ENCODE measurements around the gene SMIM41.

The SMIM41 gene

GRCh38 chr12:52063082-52063924, 16.2 kb upstream of the SMIM41 start:
- no peak for DNase-seq (ENCODE audit: low spot score)

GRCh38 chr12:52063981-52064649, 15.4 kb upstream of the SMIM41 start:
- DNase-seq (ENCODE audit: low spot score): no peak

- no peak for DNase-seq (ENCODE audit: low spot score)
Observed at GRCh38 chr12:52066346-52067080, 13.0 kb upstream of the SMIM41 start.

DNA sequence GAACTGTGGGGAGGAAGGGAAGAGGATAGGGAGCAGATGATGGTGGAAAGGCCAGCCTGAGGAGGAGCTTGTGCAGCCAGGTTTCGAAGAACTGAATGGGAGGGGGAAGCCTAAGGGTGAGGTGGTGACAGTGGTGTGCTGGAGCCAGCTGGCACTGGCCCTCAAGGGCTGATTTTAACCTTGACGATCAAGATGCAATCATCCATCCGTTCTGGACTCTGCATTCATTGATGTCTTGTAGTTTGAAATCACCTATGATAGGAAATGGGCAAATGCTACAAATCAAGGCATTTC, 12.5 kb upstream of the SMIM41 start:
- no peak for DNase-seq (ENCODE audit: low spot score)

DNA sequence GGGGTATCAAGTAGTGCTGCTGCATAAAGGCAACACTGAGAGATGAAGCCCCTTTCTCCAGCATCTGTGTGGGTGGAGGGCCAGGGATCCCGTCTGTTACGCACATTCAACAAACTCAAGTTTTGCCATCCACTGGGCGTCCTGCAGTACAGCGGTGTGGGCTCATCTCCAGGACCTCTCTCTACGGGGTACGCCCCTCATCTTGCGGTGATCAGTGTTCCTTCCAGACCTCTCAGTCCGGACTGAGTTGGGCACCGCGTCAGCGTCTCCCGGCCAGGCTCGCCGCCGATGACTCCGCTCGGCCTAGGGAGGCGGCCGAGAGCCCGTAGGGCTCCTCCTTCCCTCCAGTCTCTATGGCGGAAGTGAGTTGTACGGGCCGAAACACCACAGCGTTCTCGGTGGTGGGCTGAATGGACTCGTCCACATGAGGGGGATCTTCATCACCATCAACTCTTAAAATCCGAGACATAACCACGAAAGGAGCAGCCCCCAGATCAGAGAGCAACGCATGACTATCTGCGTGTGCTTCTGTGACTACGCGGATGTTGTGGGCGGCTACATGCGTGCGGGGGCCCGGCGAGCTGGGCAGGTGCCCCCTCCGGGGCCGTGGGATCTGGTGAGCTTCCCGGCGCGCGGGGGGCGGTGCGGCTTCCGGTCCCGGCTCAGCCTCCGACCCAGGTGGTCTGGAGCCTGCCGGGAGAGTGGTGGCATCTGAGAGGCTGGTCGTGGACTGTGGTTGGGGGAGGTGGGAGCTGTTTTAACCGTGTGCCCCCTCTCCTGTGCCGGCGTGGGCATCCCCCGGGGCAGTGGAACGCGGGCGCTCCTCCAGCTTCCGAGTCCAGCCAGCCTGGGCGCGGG, 9.9 kb upstream of the SMIM41 start, which contains the start of gene ATG101:
TSS of gene ATG101 (plus strand) at position 652 of the 858 bp plus-strand sequence. CDS start 3,673 bp downstream, outside the sequence.
- peak; percentile 92 for DNase-seq (ENCODE audit: low spot score)

- DNase-seq (ENCODE audit: low spot score): no peak
Observed at GRCh38 chr12:52070185-52070925, 9.1 kb upstream of the SMIM41 start.

DNA sequence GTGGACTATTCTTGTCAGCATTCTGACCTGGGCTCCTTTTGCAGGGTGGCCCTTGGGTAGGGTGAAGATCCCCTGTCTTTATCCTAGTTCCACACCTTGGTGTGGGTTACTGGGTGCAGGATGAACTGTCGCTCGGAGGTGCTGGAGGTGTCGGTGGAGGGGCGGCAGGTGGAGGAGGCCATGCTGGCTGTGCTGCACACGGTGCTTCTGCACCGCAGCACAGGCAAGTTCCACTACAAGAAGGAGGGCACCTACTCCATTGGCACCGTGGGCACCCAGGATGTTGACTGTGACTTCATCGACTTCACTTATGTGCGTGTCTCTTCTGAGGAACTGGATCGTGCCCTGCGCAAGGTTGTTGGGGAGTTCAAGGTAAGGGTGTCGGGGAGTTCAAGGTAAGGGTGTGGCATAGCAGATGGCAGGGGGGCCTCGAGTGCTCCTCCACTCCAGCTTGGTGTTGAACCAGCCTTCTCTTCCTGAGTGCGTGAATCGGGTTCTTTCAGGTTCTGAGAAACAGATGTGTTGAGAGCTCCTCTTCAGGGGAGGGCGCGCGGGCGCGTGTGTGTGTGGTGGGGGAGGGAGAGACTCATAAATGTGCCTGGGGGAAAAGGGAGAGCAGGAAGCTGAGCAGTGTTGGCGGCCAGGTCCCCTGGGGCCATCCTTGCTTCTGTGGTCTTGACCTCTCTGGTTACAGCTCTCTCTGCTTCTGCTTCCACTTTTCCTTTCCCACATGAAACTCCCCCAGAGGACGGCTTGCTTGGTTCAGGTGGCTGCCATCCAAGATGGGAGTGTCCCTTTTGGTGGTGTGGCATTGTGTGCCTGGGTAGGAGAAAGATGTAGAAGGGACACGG, 5.7 kb upstream of the SMIM41 start:
- DNase-seq (ENCODE audit: low spot score): no peak

DNA sequence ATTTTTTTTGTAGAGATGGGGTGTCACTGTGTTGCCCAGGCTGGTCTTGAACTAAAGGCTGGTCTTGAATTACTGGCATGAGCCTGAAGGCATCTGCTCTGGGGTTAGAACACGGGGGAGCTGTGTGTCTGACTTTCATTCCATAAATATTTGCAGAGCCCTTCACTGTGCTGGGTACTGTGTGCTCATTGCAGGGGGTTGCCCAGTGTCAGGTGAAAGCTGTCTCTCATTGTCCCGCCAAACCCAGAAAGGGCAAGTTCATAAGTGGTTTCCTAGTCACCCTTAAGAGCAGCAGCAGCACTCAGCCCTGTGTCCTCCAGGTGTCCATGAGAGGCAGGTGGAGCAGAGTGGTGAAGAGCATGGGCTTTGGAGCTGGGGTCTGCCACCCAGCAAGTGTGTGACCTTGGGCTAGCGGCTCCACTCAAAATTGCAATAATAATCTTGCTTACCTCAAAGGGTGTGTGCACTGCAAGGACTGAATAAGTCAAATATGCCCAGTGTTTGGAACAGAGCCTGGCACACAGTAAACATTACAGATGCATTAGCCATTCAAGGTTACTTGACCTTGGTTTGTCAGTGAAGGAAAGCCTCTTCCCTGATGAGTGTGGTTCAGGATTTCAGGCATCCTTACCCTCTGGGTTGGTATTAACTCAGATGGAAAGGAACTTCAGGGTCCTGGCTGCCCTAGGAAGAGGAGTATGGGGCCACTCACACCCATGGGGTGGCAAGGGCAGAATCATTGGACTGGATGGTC, 4.4 kb upstream of the SMIM41 start:
- no peak for DNase-seq (ENCODE audit: low spot score)

- no peak for DNase-seq (ENCODE audit: low spot score)
Observed at GRCh38 chr12:52076811-52077210, 2.7 kb upstream of the SMIM41 start.

- no peak for DNase-seq (ENCODE audit: low spot score)
Observed at GRCh38 chr12:52078276-52078675, 1.2 kb upstream of the SMIM41 start.

GRCh38 chr12:52080403-52081251, 1.1 kb downstream of the SMIM41 start:
- DNase-seq (ENCODE audit: low spot score): no peak

DNA sequence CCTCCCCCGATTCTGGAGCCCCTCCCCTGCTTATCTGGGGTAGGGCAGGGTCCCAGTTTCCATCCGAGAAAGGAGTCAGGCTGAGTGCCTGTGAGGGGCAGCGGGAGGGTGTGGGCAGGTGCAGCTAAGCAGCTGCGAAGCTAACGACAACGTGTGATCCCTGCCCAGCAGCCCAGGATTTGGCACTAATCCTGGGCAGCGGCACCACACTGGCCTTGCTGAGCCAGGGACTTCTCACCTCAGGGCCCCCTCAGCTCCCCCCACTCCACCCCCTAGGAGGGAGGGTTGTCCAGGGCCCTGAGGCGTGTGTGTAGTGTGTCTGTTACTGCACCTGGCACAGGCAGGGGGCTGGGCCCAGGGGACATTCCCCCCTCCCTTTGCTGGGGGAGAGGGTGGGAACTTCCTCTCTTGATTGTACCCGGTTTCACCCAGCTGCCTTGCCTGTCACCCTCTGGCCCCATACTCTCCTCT, 1.8 kb downstream of the SMIM41 start:
- DNase-seq (ENCODE audit: low spot score): no peak

DNA sequence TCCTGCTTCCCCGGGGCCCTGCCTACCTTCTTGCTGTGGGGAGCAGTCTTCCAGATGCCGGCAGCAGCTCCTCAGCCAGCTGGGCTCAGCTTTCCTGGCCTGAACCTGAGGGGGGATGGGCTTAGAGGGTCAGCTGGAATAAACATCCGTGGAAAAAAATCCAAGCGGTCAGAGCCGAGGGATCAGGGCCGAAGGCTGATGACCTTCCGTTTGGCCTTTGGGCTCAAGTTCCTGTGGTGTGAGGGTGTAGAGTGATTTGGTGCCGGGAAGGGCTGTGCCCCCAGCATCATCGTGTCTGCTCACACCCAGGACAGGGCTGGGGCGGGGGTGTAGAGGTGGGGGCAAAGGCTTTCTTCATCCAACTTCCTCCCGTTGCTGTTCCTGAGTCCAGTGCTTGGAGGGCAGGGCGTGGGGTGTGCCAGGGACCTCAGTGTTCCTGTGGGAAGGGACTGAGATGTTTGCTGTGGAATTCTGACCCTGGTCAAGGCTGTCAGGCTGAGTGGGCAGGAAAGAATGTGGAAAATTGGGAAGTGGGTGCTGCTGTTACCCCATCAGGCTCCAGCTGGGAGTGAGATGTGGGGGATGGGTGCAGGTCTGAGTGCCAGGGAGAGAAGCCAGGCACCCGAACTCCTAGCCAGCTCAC, 2.6 kb downstream of the SMIM41 start:
- no peak for DNase-seq (ENCODE audit: low spot score)

DNA sequence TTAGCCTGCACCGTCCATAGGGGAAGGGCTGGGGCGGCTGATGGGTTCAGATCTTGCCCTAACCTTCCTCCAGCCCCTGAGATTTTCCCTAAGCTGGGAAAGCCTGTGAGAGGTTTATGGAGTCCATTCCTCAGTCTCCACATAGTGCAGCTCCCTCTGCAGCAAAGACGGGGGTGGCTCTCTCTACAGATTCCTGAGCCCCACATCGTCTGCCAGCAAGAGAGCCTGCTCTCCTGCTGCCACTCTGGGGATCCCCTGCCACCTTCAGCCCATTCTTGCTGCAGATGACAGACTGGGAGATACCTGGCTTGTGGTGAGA, 3.1 kb downstream of the SMIM41 start:
- no peak for DNase-seq (ENCODE audit: low spot score)

DNA sequence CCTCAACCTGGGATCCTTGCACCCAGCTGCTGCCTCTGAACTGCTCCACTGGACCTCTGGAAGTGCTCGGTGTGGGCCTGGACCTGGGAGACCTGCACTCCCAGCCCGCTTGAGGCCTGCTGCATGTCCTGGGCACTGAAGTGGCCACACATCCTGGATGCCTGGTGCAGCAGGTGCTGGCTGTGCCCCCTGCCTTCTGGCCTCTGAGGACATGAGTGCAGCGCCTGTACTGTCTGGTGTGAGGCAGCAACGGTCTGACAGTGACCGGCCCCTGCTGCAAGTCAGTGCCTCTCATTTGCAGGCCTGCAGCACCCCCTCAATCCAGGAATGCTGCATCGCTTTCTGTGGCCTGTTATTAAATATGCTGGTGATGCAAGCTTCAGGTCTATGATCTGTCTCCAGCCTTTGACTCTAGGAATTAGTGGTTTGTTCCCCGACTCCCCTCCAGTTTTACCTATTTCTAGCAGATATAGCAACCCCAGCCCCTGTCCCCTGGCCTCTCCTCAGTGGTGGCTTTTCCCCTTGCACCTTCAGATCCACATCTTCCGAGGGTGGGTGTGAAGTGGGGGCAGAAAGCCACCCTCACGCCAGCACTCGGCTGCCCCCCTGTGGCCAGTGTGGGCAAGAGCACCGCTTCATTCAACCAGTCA, 3.6 kb downstream of the SMIM41 start:
- DNase-seq (ENCODE audit: low spot score): peak; percentile 73

GRCh38 chr12:52083638-52083996, 4.1 kb downstream of the SMIM41 start:
- no peak for DNase-seq (ENCODE audit: low spot score)

GRCh38 chr12:52084491-52085231, 5.2 kb downstream of the SMIM41 start:
- no peak for DNase-seq (ENCODE audit: low spot score)
